GM19043 (cell line): ENCODE results near the gene COMMD6.
"Not testable (repeated sequence)": the region's sequence is repeated elsewhere in the genome, so short reads cannot be mapped to it uniquely, and the experiment has no call there.

Source experiments
- ATAC-seq: cut with Tn5 transposase; IDR thresholded peaks from one replicate; pipeline ENCODE4 v1.9.1; 2021; ENCODE audit warnings: low read depth; ENCODE audit not compliant: unreplicated experiment

The COMMD6 gene

GRCh38 chr13:75537401-75538365 lies at the start of gene COMMD6:
Gene COMMD6 (minus strand): TSS chr13:75537841. CDS start chr13:75537805, 36 bp downstream.
- peak; percentile 97 for ATAC-seq

GRCh38 chr13:75585153-75585552 lies 47.5 kb upstream of the COMMD6 start:
- no peak for ATAC-seq

- ATAC-seq = no peak
Measured at GRCh38 chr13:75583091-75583490, 45.5 kb upstream of the COMMD6 start.

- no peak for ATAC-seq
Measured at GRCh38 chr13:75581874-75582640, 44.4 kb upstream of the COMMD6 start.

- ATAC-seq = no peak
Measured at GRCh38 chr13:75579529-75579928, 41.9 kb upstream of the COMMD6 start.

- ATAC-seq = no peak
Measured at GRCh38 chr13:75569576-75569975, 31.9 kb upstream of the COMMD6 start.

GRCh38 chr13:75566658-75567057 lies 29.0 kb upstream of the COMMD6 start:
- ATAC-seq = no peak

GRCh38 chr13:75558145-75558840 lies 20.7 kb upstream of the COMMD6 start:
- no peak for ATAC-seq

- ATAC-seq = no peak
Measured at GRCh38 chr13:75556961-75557360, 19.3 kb upstream of the COMMD6 start.

- ATAC-seq = no peak
Measured at GRCh38 chr13:75555836-75556235, 18.2 kb upstream of the COMMD6 start.

GRCh38 chr13:75554981-75555380 lies 17.3 kb upstream of the COMMD6 start:
- ATAC-seq = no peak

- ATAC-seq = no peak
Measured at GRCh38 chr13:75554464-75554863, 16.8 kb upstream of the COMMD6 start.

GRCh38 chr13:75550159-75550567 lies 12.5 kb upstream of the COMMD6 start:
- ATAC-seq = peak; percentile 2

- peak; percentile 96 for ATAC-seq
Measured at GRCh38 chr13:75549262-75550158, 11.9 kb upstream of the COMMD6 start, which contains the start of gene UCHL3. Gene UCHL3 (plus strand): TSS chr13:75549791. CDS start chr13:75549821, 30 bp downstream.

GRCh38 chr13:75547917-75548316 lies 10.3 kb upstream of the COMMD6 start:
- no peak for ATAC-seq

- ATAC-seq = not testable (repeated sequence)
Measured at GRCh38 chr13:75545386-75545785, 7.7 kb upstream of the COMMD6 start.

GRCh38 chr13:75544681-75545330 lies 7.2 kb upstream of the COMMD6 start:
- no peak for ATAC-seq

- ATAC-seq = no peak
Measured at GRCh38 chr13:75541961-75542360, 4.3 kb upstream of the COMMD6 start.

GRCh38 chr13:75541287-75541686 lies 3.6 kb upstream of the COMMD6 start:
- ATAC-seq = no peak
